DOHH2 (cell line): ENCODE results near the gene EVC.

Source experiments
- H3F3A ChIP-seq: fragments of 200-600 bp; sonication (generic), shearing (Covaris generic); 2 replicates; pipeline ENCODE4 v1.6.0; 2016; ENCODE audit warnings: antibody characterized with exemption, mild to moderate bottlenecking; ENCODE audit not compliant: control insufficient read depth, insufficient read depth
- H3K27ac ChIP-seq: fragments of 200-600 bp; sonication (generic); 2 replicates; pipeline ENCODE4 v1.5.1; 2014; ENCODE audit warnings: low read depth, mild to moderate bottlenecking, low read length, moderate library complexity
- H3K27me3 ChIP-seq: fragments of 200-600 bp; sonication (generic); 2 replicates; pipeline ENCODE4 v1.6.1; 2014; ENCODE audit warnings: mild to moderate bottlenecking, low read length, mixed read lengths; ENCODE audit not compliant: control insufficient read depth
- H3K36me3 ChIP-seq: fragments of 200-600 bp; sonication (generic); 2 replicates; pipeline ENCODE4 v1.6.1; 2014; ENCODE audit warnings: mild to moderate bottlenecking, low read length, moderate library complexity, mixed read lengths; ENCODE audit not compliant: control insufficient read depth
- H3K4me1 ChIP-seq: fragments of 200-600 bp; sonication (generic); 2 replicates; pipeline ENCODE4 v1.6.1; 2014; ENCODE audit warnings: mild to moderate bottlenecking, low read length, mixed read lengths; ENCODE audit not compliant: control insufficient read depth
- H3K4me2 ChIP-seq: fragments of 200-600 bp; sonication (generic); 2 replicates; pipeline ENCODE4 v1.6.0; 2014; ENCODE audit warnings: mild to moderate bottlenecking, low read length, moderate library complexity
- H3K4me3 ChIP-seq: fragments of 200-600 bp; sonication (generic); 2 replicates; pipeline ENCODE4 v1.5.1; 2014; ENCODE audit warnings: mild to moderate bottlenecking, low read length, mixed read lengths
- H3K79me2 ChIP-seq: fragments of 200-600 bp; sonication (generic); 2 replicates; pipeline ENCODE4 v1.6.1; 2014; ENCODE audit warnings: mild to moderate bottlenecking, low read length, mixed read lengths; ENCODE audit not compliant: control insufficient read depth
- H3K9me2 ChIP-seq: fragments of 200-600 bp; sonication (generic); replicated peaks from 2 replicates; pipeline ENCODE4 v1.6.1; 2014; ENCODE audit warnings: mild to moderate bottlenecking, low read length, mixed read lengths; ENCODE audit not compliant: control insufficient read depth
- H3K9me3 ChIP-seq: fragments of 200-600 bp; sonication (generic); 2 replicates; pipeline ENCODE4 v1.6.1; 2014; ENCODE audit warnings: antibody characterized with exemption, low read length, mixed read lengths; ENCODE audit not compliant: control insufficient read depth, insufficient read depth
- H4K20me1 ChIP-seq: fragments of 200-600 bp; sonication (generic); 2 replicates; pipeline ENCODE4 v1.6.0; 2014; ENCODE audit warnings: low read depth, mild to moderate bottlenecking, antibody characterized with exemption, low read length, moderate library complexity; ENCODE audit not compliant: control insufficient read depth, insufficient read depth
- CTCF ChIP-seq: fragments of 200-600 bp; sonication (generic); IDR thresholded peaks from one replicate; pipeline ENCODE4 v1.5.1; 2014; ENCODE audit warnings: antibody characterized with exemption, mild to moderate bottlenecking, low read depth, low read length; ENCODE audit not compliant: poor library complexity, severe bottlenecking
- EZH2phosphoT487 ChIP-seq: fragments of 200-600 bp; sonication (generic); IDR thresholded peaks from 2 replicates; pipeline ENCODE4 v1.6.1; 2017; ENCODE audit warnings: borderline replicate concordance, mild to moderate bottlenecking, antibody characterized with exemption, low read length, moderate library complexity, mixed read lengths

The EVC gene

DNA sequence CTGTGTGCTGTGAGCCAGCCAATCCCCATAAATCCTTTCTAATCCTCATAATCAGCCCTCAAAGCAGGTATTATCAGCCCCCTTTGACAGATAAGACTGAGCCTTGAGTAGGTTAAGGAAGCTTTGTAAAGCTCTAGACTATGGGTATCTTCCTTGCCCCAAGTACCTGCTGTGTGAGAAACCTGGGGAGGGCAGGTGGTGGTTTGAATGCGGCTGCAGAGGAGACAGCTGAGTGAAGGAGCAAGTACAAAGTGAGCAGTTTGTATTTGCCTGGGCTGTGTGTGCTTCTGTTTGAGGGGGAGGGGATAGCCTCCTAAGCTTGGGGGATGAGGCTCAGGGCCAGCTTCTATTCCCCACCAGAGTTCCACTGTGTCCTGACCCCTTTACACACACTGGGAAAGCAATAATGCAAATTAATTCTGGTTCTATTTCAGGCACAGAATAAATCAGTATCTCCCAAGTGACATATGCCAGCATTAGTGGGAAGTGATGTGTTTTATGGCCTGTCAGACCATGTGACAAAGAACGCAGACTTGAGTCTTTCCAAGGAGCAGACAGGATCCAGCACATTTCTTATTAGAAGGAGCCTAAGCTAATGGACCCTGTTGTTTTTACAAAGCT, 63.5 kb downstream of the EVC start:
- H4K20me1 ChIP-seq: no peaks in the 10 kb centered on the region
- no peaks in the 10 kb centered on the region for H3F3A ChIP-seq
- no peaks in the 10 kb centered on the region for H3K27me3 ChIP-seq
- H3K9me2 ChIP-seq: no peaks in the 10 kb centered on the region
- H3K4me2 ChIP-seq: no peak overlapping the region
- no peaks in the 10 kb centered on the region for H3K4me1 ChIP-seq
- no peaks in the 10 kb centered on the region for H3K79me2 ChIP-seq
- H3K36me3 ChIP-seq: no peaks in the 10 kb centered on the region
- H3K27ac ChIP-seq: no peak overlapping the region
- no peak overlapping the region for H3K4me3 ChIP-seq
- H3K9me3 ChIP-seq: no peaks in the 10 kb centered on the region
- TF ChIP-seq CTCF: no peak
- no peak for TF ChIP-seq EZH2phosphoT487

DNA sequence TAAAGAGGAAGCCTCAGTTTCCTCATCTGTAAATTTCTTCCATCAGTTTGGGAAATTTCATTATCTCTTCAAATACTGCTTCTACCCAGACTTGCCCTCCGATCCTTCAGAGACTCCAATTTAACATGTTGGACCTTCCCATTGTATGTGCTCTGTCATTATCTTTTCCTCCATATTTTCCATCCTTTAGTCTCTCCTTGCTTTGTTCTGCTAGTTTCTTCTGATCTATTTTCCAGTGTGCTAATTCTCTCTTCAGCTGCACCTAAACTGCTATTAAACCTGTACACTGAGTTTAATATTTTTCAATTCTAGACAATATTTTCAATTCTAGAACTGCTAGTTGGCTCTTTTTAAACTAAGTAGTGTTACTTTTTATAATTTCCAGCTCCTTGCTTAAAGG, 65.5 kb downstream of the EVC start:
- H3K9me3 ChIP-seq: peaks cover 3% of the 10 kb centered on the region; the same call in 1 of the 2 replicates
- no peaks in the 10 kb centered on the region for H3K4me1 ChIP-seq
- no peaks in the 10 kb centered on the region for H4K20me1 ChIP-seq
- no peaks in the 10 kb centered on the region for H3K9me2 ChIP-seq
- H3K4me2 ChIP-seq: no peak overlapping the region
- H3K79me2 ChIP-seq: no peaks in the 10 kb centered on the region
- no peaks in the 10 kb centered on the region for H3F3A ChIP-seq
- no peaks in the 10 kb centered on the region for H3K36me3 ChIP-seq
- no peaks in the 10 kb centered on the region for H3K27me3 ChIP-seq
- H3K4me3 ChIP-seq: no peak overlapping the region
- TF ChIP-seq EZH2phosphoT487 (no peak), CTCF (no peak)
- no peak overlapping the region for H3K27ac ChIP-seq

DNA sequence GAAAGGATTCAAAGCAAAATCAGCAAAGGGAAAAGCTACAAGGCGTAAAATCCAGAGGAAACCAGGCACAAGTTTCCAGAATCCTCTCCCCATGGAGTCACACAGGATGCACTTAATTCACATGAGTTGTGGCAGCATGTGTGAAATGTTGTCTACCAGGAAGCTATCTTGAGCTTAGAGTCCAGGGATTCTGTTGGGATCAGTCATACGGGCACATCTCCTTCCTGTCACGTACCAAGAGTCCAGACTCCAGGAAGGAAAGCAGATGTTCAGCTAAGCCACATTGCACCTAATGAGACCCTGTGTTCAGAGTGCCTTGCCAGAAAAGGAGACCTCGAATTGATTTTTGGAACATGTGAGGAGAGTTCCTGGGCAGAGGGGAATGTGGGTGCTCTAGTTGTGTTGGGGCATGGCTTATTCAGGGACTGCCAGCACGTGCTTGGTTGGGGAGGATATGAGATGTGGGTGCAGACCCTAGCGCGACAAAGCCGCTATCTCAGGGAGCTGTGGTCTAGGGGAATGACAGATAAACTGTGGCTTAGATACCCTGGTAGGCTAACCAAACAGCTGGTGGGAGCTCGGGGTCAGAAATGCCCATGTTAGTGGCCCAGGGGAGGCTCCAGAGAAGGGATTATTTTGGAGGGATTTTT, 70.0 kb downstream of the EVC start:
- H3K4me1 ChIP-seq: no peaks in the 10 kb centered on the region
- no peaks in the 10 kb centered on the region for H3F3A ChIP-seq
- H3K4me2 ChIP-seq: no peak overlapping the region
- no peak overlapping the region for H3K27ac ChIP-seq
- H3K9me3 ChIP-seq: peaks cover 3% of the 10 kb centered on the region; the same call in 1 of the 2 replicates
- TF ChIP-seq CTCF (no peak), EZH2phosphoT487 (no peak)
- no peaks in the 10 kb centered on the region for H3K36me3 ChIP-seq
- no peaks in the 10 kb centered on the region for H4K20me1 ChIP-seq
- H3K4me3 ChIP-seq: no peak overlapping the region
- no peaks in the 10 kb centered on the region for H3K79me2 ChIP-seq
- H3K27me3 ChIP-seq: no peaks in the 10 kb centered on the region
- H3K9me2 ChIP-seq: no peaks in the 10 kb centered on the region
